Activated CD4-positive, alpha-beta memory T cell treated with anti-CD3 and anti-CD28 coated beads, Interleukin-2, amount 10 ng/mL, durations not matched to agents 7 days and 5 days (primary cell): Measurements from ENCODE around the gene SH2B3. TPM values are rescaled to one million over a fixed set of nuclear protein-coding genes. Genes with fewer than 3 reads are reported as not detected.

Experiments used
- CTCF ChIA-PET: fragments of 350-600 bp; sonication (Branson Sonifier 250); formaldehyde crosslinking; loops from one replicate; lab custom pipeline; 2021; ENCODE audit warnings: antibody characterized with exemption, inconsistent platforms; lab: Charles Lee
- POLR2A ChIA-PET: fragments of 350-600 bp; sonication (Branson Sonifier 250); formaldehyde crosslinking; loops from one replicate; lab custom pipeline; 2021; ENCODE audit warnings: antibody characterized with exemption; lab: Charles Lee
- DNase-seq: peaks from one replicate; pipeline ENCODE4 v3.0.0-alpha.2; 2020
- H3K27ac Mint-ChIP-seq: one replicate; pipeline ENCODE4 v1.8.0; 2021; ENCODE audit warnings: mild to moderate bottlenecking, mixed read lengths
- H3K27me3 Mint-ChIP-seq: one replicate; pipeline ENCODE4 v1.8.0; 2021; ENCODE audit warnings: mixed read lengths
- H3K36me3 Mint-ChIP-seq: one replicate; pipeline ENCODE4 v1.8.0; 2021; ENCODE audit warnings: low read depth, mixed read lengths
- H3K4me1 Mint-ChIP-seq: one replicate; pipeline ENCODE4 v1.8.0; 2021; ENCODE audit warnings: mixed read lengths
- H3K4me3 Mint-ChIP-seq: one replicate; pipeline ENCODE4 v1.8.0; 2021; ENCODE audit warnings: mild to moderate bottlenecking, mixed read lengths
- H3K9me3 Mint-ChIP-seq: one replicate; pipeline ENCODE4 v1.8.0; 2021; ENCODE audit warnings: mixed read lengths
- total RNA-seq, 2 experiments: library from RNA; stranded (reverse); gene quantifications; one replicate each; pipeline ENCODE4 v1.2.3, GENCODE V29; 2021

SH2B3 gene
- total RNA-seq, 2 experiments from 2014 or later, result 18.8 to 20.2 TPM

DNA sequence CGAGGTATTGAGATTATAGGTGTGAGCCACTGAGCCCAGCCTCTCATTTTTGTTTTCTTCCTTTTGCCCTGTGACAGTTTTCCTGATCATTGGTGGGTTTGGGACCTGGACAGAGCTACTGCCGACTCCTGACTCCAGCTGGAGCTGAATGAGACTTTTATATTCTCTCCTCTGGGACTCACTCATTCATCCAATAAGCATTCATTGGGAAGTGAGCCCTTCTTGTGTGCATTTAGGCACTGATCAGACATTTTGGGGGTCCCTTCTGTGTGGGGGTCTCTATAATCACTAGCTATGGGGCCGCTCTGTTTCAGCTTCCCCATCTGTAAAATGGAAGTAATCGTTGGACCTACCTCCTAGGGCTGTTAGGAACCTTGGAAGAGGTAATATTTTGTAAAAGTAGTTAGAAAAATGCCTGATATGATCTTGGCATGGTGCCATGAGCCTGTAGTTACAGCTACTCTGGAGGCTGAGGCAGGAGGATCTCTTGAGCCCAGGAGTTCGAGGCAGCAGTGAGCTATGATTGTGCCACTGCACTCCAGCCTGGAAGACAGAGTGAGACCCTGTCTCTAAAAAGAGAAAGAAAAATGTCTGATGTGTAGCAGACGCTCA, 7.2 kb downstream of the SH2B3 start:
- no peak overlapping the region for H3K4me3 Mint-ChIP-seq
- no peak overlapping the region for H3K27ac Mint-ChIP-seq

DNA sequence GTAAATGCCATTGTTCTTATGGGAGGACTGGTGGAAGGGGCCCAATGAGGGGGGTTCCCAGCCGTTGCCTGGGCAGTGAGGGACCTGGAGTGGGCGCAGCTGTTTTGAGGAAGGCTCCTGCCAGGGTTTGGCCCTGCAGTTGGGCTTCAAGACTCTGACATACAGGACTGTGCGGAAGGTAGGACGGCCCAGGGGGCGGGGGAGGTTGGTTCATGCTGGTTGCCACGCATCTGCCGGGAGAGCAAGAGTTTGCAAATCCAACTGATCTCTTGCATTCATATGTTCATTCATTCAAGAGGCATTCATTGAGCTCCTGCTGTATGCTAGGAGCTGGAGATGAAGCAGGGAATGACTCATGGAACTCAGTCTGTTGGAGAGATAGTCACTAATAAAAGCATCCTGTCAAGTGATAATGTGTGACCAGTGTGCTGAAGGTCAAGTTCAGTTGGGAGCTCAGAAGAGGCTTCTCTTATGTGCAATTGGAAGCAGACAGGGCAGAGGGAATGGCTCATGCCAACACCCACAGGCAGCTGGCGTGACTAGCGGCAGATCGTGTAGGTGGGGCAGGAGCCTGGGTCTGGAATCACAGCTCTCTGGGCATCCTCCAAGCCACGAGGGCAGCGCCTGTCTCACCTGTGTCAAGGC, 7.8 kb downstream of the SH2B3 start:
- H3K27me3 Mint-ChIP-seq, result no peaks in the 10 kb centered on the region
- no peak for DNase-seq
- peaks cover 17% of the 10 kb centered on the region for H3K36me3 Mint-ChIP-seq
- H3K4me1 Mint-ChIP-seq, result peaks cover 52% of the 10 kb centered on the region
- no peak overlapping the region for H3K27ac Mint-ChIP-seq
- POLR2A ChIA-PET, result interaction anchor here (1.7 to 16.8 kb wide), 3 partner anchors 9 to 34 kb away, joined by 6 to 257 read pairs (median 237); no protein-coding TSS in a partner anchor
- no peaks in the 10 kb centered on the region for H3K9me3 Mint-ChIP-seq
- H3K4me3 Mint-ChIP-seq, result no peak overlapping the region
- CTCF ChIA-PET, result interaction anchor here (1.1 to 4.3 kb wide), 5 partner anchors 10 to 38 kb away, joined by 3 to 20 read pairs (median 12); no protein-coding TSS in a partner anchor

More for the DNA sequence above, 7.2 kb downstream of the SH2B3 start:
- ChIA-PET POLR2A (interaction anchor here (1.7 to 16.8 kb wide), 3 partner anchors 8 to 34 kb away, joined by 6 to 257 read pairs (median 237); no protein-coding TSS in a partner anchor), CTCF (interaction anchor here (0.8 to 4.3 kb wide), 8 partner anchors 10 to 44 kb away, joined by 3 to 20 read pairs (median 5); no protein-coding TSS in a partner anchor)
- Mint-ChIP-seq H3K4me1 (peaks cover 58% of the 10 kb centered on the region), H3K27me3 (no peaks in the 10 kb centered on the region), H3K9me3 (no peaks in the 10 kb centered on the region), H3K36me3 (peaks cover 17% of the 10 kb centered on the region)
- DNase-seq, result no peak

DNA sequence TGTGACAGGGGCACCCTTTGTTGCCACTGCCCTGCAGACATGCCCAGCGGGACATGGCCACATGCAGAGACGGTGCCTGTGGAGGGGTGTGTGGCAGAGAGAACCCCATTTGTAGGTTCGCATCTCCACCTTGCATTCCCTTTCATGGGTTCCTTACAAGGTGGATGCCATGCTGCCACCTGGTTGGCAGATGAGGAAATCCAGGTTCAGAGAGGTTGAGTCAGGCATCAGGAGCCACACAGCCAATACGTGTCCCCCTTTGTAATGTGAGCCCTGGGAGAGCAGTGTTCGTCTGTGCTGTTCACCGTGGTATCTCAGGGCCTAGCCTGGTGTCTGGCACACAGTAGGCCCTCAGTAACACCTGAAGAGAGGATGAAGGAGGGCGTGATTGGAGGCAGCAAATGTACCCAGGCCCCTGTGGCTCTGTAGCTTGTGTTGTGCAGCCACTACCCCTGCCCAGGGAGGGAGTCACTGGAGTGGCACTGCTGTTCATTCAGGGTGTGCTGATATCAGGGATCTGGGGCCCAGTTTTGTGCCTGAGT, 9.1 kb downstream of the SH2B3 start:
- Mint-ChIP-seq H3K9me3 (no peaks in the 10 kb centered on the region), H3K4me3 (no peak overlapping the region), H3K36me3 (peaks cover 20% of the 10 kb centered on the region), H3K4me1 (peaks cover 41% of the 10 kb centered on the region), H3K27me3 (no peaks in the 10 kb centered on the region), H3K27ac (no peak overlapping the region)
- ChIA-PET CTCF (no interaction called here), POLR2A (no interaction called here)
- DNase-seq, result no peak

DNA sequence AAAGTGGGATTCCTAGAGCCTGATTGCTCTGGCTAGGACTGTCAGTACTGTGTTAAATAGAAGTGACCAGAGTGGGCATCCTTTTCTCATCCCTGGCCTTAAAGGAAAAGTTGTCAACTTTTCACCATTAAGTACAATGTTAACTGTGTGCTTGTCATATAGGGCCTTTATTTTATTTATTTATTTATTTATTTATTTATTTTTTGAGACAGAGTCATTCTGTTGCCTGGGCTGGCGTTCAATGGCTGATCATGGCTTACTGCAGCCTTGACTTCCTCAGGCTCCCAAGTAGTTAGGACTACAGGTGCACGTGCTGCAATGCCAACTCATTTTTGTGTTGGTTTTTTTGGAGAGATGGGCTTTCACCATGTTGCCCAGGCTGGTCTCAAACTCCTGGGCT, 11.6 kb downstream of the SH2B3 start:
- CTCF ChIA-PET, result no interaction called here
- POLR2A ChIA-PET, result no interaction called here
- no peaks in the 10 kb centered on the region for H3K27me3 Mint-ChIP-seq
- peaks cover 25% of the 10 kb centered on the region for H3K4me1 Mint-ChIP-seq
- DNase-seq, result no peak
- H3K4me3 Mint-ChIP-seq, result no peak overlapping the region
- H3K27ac Mint-ChIP-seq, result no peak overlapping the region
- H3K9me3 Mint-ChIP-seq, result no peaks in the 10 kb centered on the region
- peaks cover 31% of the 10 kb centered on the region for H3K36me3 Mint-ChIP-seq

DNA sequence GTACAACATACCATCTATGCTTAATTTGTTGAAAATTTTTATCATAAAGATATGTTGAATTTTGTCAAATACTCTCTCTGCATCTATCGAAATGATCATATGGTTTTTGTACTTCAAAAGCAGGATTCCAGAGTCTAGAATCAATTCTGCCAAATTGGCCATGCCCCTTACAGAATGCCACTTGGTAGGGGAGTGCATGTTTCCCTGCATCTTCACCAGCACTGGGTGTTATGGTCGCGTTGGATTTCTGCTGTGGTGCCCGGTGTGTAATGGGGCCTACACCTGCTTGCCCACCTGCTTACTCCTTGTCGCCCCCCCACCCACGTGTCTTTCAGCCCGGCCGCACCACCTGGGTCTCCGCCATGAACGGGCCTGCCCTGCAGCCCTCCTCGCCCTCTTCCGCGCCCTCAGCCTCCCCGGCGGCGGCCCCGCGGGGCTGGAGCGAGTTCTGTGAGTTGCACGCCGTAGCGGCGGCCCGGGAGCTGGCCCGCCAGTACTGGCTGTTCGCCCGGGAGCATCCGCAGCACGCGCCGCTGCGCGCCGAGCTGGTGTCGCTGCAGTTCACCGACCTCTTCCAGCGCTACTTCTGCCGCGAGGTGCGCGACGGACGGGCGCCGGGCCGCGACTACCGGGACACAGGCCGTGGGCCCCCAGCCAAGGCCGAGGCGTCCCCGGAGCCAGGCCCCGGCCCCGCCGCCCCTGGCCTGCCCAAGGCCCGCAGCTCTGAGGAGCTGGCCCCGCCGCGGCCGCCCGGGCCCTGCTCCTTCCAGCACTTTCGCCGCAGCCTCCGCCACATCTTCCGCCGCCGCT, 12.3 kb downstream of the SH2B3 start:
- ChIA-PET POLR2A (interaction anchor here (1.4 kb wide), 1 partner anchor 12 kb away, joined by 6 read pairs; no protein-coding TSS in a partner anchor), CTCF (interaction anchor here (0.6 kb wide), 1 partner anchor 22 kb away, joined by 3 read pairs; no protein-coding TSS in a partner anchor)
- no peaks in the 10 kb centered on the region for H3K9me3 Mint-ChIP-seq
- peaks cover 28% of the 10 kb centered on the region for H3K36me3 Mint-ChIP-seq
- H3K4me3 Mint-ChIP-seq, result no peak overlapping the region
- peaks cover 22% of the 10 kb centered on the region for H3K4me1 Mint-ChIP-seq
- H3K27me3 Mint-ChIP-seq, result no peaks in the 10 kb centered on the region
- no peak overlapping the region for H3K27ac Mint-ChIP-seq
- no peak for DNase-seq

DNA sequence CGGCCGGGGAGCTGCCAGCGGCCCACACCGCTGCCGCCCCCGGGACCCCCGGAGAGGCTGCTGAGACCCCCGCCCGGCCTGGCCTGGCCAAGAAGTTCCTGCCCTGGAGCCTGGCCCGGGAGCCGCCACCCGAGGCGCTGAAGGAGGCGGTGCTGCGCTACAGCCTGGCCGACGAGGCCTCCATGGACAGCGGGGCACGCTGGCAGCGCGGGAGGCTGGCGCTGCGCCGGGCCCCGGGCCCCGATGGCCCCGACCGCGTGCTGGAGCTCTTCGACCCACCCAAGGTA, 12.8 kb downstream of the SH2B3 start:
- POLR2A ChIA-PET, result interaction anchor here (1.4 kb wide), 1 partner anchor 11 kb away, joined by 6 read pairs; no protein-coding TSS in a partner anchor

DNA sequence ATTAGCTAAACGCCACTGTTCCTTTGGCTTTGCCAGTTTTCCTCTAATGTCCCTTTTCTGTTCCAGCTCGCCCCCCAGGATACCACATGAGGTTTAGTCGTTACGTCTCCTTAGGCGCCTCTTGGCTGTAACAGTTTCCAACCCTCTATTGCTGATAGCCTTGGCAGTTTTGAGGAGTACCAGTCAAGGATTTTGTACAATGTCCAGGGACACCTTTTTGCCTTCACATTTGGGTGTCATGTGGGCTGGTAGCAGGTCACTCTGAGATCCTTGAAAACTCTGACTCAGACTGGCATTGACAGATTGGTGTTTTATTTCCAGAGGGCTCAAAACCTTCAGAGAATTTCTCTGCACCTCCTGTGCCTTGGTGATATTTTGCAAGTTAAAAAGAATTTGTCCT, 14.1 kb downstream of the SH2B3 start:
- Mint-ChIP-seq H3K27me3 (no peaks in the 10 kb centered on the region), H3K4me3 (no peak overlapping the region)
- POLR2A ChIA-PET, result interaction anchor here (1.4 kb wide), 1 partner anchor 10 kb away, joined by 6 read pairs; no protein-coding TSS in a partner anchor

More for the DNA sequence above, 12.8 kb downstream of the SH2B3 start:
- H3K4me3 Mint-ChIP-seq, result no peak overlapping the region
- H3K27me3 Mint-ChIP-seq, result no peaks in the 10 kb centered on the region
- no peaks in the 10 kb centered on the region for H3K9me3 Mint-ChIP-seq
- CTCF ChIA-PET, result interaction anchor here (0.6 to 1.4 kb wide), 2 partner anchors 23 to 33 kb away, joined by 3 to 5 read pairs; no protein-coding TSS in a partner anchor
- H3K4me1 Mint-ChIP-seq, result peaks cover 18% of the 10 kb centered on the region
- no peak overlapping the region for H3K27ac Mint-ChIP-seq
- no peak for DNase-seq
- H3K36me3 Mint-ChIP-seq, result peaks cover 28% of the 10 kb centered on the region

DNA sequence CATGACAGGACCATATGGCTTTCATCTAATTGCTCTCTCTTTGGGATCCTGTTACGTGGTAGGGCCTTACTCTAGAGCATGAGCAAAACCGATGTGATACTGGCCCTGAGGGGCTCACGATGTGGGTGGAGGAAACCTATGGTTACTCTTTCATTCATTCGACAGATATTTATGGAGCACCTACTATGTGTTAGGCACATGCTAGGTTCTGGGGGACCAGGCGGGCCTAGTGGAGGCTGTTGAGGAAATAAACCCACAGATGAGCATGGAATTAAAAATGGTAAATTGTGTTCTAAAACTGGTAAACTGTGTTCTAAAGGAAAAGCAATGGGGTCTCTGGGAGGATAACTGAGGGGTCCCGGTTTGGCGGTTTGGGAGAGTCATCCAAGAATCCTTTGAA, 14.8 kb downstream of the SH2B3 start:
- CTCF ChIA-PET, result no interaction called here
- no peak overlapping the region for H3K4me3 Mint-ChIP-seq
- H3K4me1 Mint-ChIP-seq, result peaks cover 22% of the 10 kb centered on the region
- H3K9me3 Mint-ChIP-seq, result no peaks in the 10 kb centered on the region
- DNase-seq, result no peak
- POLR2A ChIA-PET, result no interaction called here
- peaks cover 27% of the 10 kb centered on the region for H3K36me3 Mint-ChIP-seq
- H3K27me3 Mint-ChIP-seq, result no peaks in the 10 kb centered on the region
- no peak overlapping the region for H3K27ac Mint-ChIP-seq

More for the DNA sequence above, 14.1 kb downstream of the SH2B3 start:
- Mint-ChIP-seq H3K4me1 (peaks cover 20% of the 10 kb centered on the region), H3K9me3 (no peaks in the 10 kb centered on the region), H3K27ac (no peak overlapping the region), H3K36me3 (peaks cover 30% of the 10 kb centered on the region)
- CTCF ChIA-PET, result interaction anchor here (0.7 to 1.4 kb wide), 3 partner anchors 15 to 32 kb away, joined by 3 to 5 read pairs (median 3); no protein-coding TSS in a partner anchor
- DNase-seq, result no peak

DNA sequence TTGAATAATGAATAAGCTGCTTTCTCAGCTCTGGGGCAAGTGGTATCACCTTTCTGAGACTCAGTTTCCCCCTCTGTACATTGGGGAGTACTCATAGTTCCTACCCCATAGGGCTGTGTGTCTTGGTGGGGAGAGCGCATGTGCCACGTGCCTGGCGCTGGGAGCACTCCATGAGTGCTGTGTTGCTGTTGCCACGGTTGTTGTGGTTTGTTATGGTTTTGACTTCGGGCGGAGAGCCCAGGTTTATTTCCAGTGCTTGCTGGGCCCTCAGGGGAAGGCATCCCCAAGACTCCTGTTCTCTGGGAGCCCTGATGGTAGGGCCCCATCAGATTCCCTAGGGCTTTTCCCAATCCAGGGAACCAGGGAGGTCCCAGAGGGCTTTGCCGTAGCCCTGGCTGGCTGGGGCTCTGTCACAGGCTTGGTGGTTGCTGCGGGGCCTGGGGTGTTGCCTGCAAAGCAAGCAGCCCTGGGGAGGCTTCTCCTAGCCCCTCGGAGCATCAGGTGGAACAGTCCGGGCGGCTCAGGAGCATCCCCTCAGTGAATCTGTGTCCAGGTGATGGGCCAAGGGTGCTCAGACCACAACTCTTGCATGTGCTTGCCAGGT, 18.6 kb downstream of the SH2B3 start:
- CTCF ChIA-PET, result interaction anchor here (1.0 kb wide), 1 partner anchor 27 kb away, joined by 6 read pairs; no protein-coding TSS in a partner anchor
- H3K4me1 Mint-ChIP-seq, result peaks cover 58% of the 10 kb centered on the region
- H3K36me3 Mint-ChIP-seq, result peaks cover 18% of the 10 kb centered on the region
- no peaks in the 10 kb centered on the region for H3K9me3 Mint-ChIP-seq
- H3K4me3 Mint-ChIP-seq, result no peak overlapping the region
- no peak for DNase-seq
- H3K27me3 Mint-ChIP-seq, result no peaks in the 10 kb centered on the region
- POLR2A ChIA-PET, result interaction anchor here (7.6 to 13.5 kb wide), 3 partner anchors 16 to 26 kb away, joined by 39 to 252 read pairs (median 237); partner anchors contain the start of gene SH2B3
- no peak overlapping the region for H3K27ac Mint-ChIP-seq

DNA sequence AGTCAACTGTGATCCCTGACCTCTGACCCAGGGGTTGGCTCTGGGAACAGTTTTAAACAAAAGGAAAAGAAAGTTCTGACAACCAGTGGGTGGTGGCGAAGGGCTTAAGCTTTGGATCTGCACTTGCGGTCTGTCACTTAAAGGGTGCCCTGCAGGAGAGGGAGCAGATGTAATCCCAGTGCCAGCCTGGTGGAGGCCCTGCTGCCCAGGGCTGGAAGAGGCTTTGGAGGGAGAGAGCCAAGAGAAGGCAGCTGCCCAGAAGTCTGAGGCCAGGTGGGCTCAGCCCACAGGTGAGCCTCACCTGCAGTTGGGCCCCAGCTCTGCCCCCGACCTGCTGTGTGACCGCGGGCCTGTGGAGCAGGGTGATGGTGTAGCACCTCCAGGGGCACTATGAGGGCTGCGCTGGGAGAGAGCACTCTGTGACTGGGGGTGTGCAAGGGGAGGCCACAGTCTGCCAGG, 19.1 kb downstream of the SH2B3 start:
- H3K27me3 Mint-ChIP-seq, result no peaks in the 10 kb centered on the region
- H3K27ac Mint-ChIP-seq, result peak overlapping the region; percentile 40
- CTCF ChIA-PET, result interaction anchor here (0.6 to 1.7 kb wide), 4 partner anchors 10 to 49 kb away, joined by 3 to 6 read pairs (median 4); no protein-coding TSS in a partner anchor
- no peaks in the 10 kb centered on the region for H3K9me3 Mint-ChIP-seq
- peaks cover 18% of the 10 kb centered on the region for H3K36me3 Mint-ChIP-seq
- H3K4me3 Mint-ChIP-seq, result no peak overlapping the region
- no peak for DNase-seq
- H3K4me1 Mint-ChIP-seq, result peaks cover 63% of the 10 kb centered on the region
- POLR2A ChIA-PET, result interaction anchor here (1.5 to 13.5 kb wide), 5 partner anchors 9 to 25 kb away, joined by 3 to 252 read pairs (median 39); partner anchors contain the start of gene SH2B3

DNA sequence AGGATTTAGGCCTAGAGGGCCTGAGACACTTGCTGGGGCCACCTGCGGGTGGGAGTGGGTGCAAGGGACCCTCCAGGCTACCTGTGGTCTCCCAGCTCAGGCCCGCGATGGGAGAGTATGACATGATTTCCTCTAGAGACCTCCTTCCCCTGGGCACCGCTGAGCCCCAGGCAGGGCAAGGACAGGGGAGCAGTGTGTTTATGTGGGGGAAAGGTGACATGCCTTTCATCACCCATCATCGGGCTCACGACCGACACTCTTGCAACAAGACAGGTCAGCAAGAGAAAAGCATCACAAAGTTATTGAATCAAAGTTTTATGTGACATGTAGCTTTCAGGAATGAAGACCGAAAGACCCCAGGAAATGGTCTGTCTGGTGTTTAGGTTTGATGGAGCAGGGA, 19.9 kb downstream of the SH2B3 start:
- peaks cover 13% of the 10 kb centered on the region for H3K36me3 Mint-ChIP-seq
- ChIA-PET POLR2A (interaction anchor here (0.6 to 13.5 kb wide), 6 partner anchors 9 to 424 kb away, joined by 3 to 252 read pairs (median 24); partner anchors contain the start of gene SH2B3), CTCF (interaction anchor here (0.6 to 1.7 kb wide), 4 partner anchors 10 to 26 kb away, joined by 3 to 6 read pairs (median 3); no protein-coding TSS in a partner anchor)
- DNase-seq, result no peak
- peak overlapping the region; percentile 73 for H3K27ac Mint-ChIP-seq
- no peak overlapping the region for H3K4me3 Mint-ChIP-seq
- H3K9me3 Mint-ChIP-seq, result no peaks in the 10 kb centered on the region
- H3K27me3 Mint-ChIP-seq, result no peaks in the 10 kb centered on the region
- peaks cover 71% of the 10 kb centered on the region for H3K4me1 Mint-ChIP-seq
